Karpas-422 (cell line): ENCODE results near the gene TRAM2. TPM values are rescaled to one million over a fixed set of nuclear protein-coding genes. Genes with fewer than 3 reads are reported as not detected.

Experiments
- DNase-seq: peaks from one replicate; pipeline ENCODE4 v3.0.0-alpha.2; 2015
- H2AFZ ChIP-seq: fragments of 200-600 bp; sonication (generic); 2 replicates; pipeline ENCODE4 v1.6.1; 2014; ENCODE audit warnings: antibody characterized with exemption, low read length, mixed read lengths
- H3K27ac ChIP-seq: fragments of 200-600 bp; sonication (generic); 2 replicates; pipeline ENCODE4 v1.5.1; 2014; ENCODE audit warnings: mild to moderate bottlenecking, low read length, moderate library complexity
- H3K27me3 ChIP-seq: fragments of 200-600 bp; sonication (generic); 2 replicates; pipeline ENCODE4 v1.6.1; 2014; ENCODE audit warnings: low read length, mixed read lengths
- H3K36me3 ChIP-seq: fragments of 200-600 bp; sonication (generic); 2 replicates; pipeline ENCODE4 v1.6.1; 2014; ENCODE audit warnings: low read length, mixed read lengths; ENCODE audit not compliant: insufficient read depth
- H3K4me1 ChIP-seq: fragments of 200-600 bp; sonication (generic); 2 replicates; pipeline ENCODE4 v1.6.1; 2014; ENCODE audit warnings: mild to moderate bottlenecking, low read length, mixed read lengths
- H3K4me2 ChIP-seq: fragments of 200-600 bp; sonication (generic); 2 replicates; pipeline ENCODE4 v1.6.1; 2014; ENCODE audit warnings: low read length, low read depth, mild to moderate bottlenecking; ENCODE audit not compliant: poor library complexity, severe bottlenecking
- H3K4me3 ChIP-seq: fragments of 200-600 bp; sonication (generic); 2 replicates; pipeline ENCODE4 v1.5.1; 2014; ENCODE audit warnings: mild to moderate bottlenecking, antibody characterized with exemption, low read length, mixed read lengths
- H3K79me2 ChIP-seq: fragments of 200-600 bp; sonication (generic); 2 replicates; pipeline ENCODE4 v1.6.1; 2014; ENCODE audit warnings: mild to moderate bottlenecking, low read length, mixed read lengths
- H3K9ac ChIP-seq: fragments of 200-600 bp; sonication (generic); 2 replicates; pipeline ENCODE4 v1.6.0; 2014; ENCODE audit warnings: low read length
- H3K9me2 ChIP-seq: fragments of 200-600 bp; sonication (generic), shearing (Covaris generic); replicated peaks from 2 replicates; pipeline ENCODE4 v1.6.0; 2014; ENCODE audit warnings: mild to moderate bottlenecking, low read length, moderate library complexity; ENCODE audit not compliant: insufficient read depth
- H3K9me3 ChIP-seq: fragments of 300-700, 200-600 bp; sonication (generic); 2 replicates; pipeline ENCODE4 v1.6.1; 2014; ENCODE audit warnings: low read length, mixed read lengths
- H4K20me1 ChIP-seq: fragments of 200-600 bp; sonication (generic); 2 replicates; pipeline ENCODE4 v1.6.1; 2014; ENCODE audit warnings: mild to moderate bottlenecking, antibody characterized with exemption, low read length, low read depth; ENCODE audit not compliant: insufficient read depth
- total RNA-seq: library from RNA; depleted of rRNA; stranded (reverse); fragments of >200 nt; shearing (Covaris generic); gene quantifications from 2 replicates; pipeline ENCODE4 v1.2.3, GENCODE V29; 2014; ENCODE audit warnings: low replicate concordance

TRAM2 gene
- total RNA-seq, 1 experiment from 2014 or later = 24.1 TPM

DNA sequence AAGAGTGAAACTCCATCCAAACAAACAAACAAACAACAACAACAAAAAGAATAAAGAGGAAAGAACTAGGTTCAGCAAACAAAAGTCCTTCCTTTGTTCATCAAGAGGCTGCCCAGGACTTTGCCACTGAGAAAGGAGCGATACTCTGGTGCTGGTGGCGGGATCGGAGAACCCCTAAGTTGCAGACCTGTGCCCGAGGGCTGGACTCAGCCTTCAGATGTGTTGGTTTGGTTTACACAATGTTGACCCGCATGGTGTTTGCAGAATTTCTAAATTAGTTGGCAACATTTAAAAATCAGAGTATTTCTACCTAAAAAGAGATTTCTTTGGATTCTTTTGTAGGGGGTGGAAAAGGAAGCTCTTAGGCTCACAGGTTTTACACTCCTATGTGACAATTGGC lies 42.5 kb downstream of the TRAM2 start:
- H3K27ac ChIP-seq = no peak overlapping the region
- DNase-seq = no peak

DNA sequence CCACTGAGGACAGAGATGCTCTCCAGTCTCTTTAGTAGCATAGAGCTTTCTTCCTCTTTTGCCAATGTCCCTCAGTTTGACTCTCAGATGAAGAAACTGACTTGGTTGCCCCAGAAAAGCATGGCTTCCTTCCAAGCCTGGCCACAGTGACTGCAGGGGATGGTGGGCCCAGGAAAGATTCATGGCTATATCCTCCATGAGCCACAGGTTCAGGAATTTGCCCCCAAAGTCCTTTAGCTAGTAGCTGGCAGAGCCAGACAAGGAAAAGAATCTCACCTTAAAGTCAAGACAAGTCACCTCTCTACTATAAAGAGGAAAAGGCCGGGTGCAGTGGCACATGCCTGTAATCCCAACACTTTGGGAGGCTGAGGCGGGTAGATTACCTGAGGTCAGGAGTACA lies 43.4 kb downstream of the TRAM2 start:
- H3K9ac ChIP-seq = no peak overlapping the region
- peaks cover 63% of the 10 kb centered on the region for H3K4me1 ChIP-seq
- H3K27me3 ChIP-seq = no peaks in the 10 kb centered on the region
- no peaks in the 10 kb centered on the region; the same call in 1 of the 2 replicates for H4K20me1 ChIP-seq
- no peak overlapping the region for H3K4me2 ChIP-seq
- H3K4me3 ChIP-seq = no peak overlapping the region
- no peaks in the 10 kb centered on the region for H3K36me3 ChIP-seq
- H2AFZ ChIP-seq = no peak overlapping the region
- peak overlapping the region; percentile 87; the same call in 1 of the 2 replicates for H3K27ac ChIP-seq
- H3K9me3 ChIP-seq = no peaks in the 10 kb centered on the region
- H3K79me2 ChIP-seq = peaks cover 59% of the 10 kb centered on the region
- H3K9me2 ChIP-seq = no peaks in the 10 kb centered on the region
- no peak for DNase-seq

More for the DNA sequence above, 42.5 kb downstream of the TRAM2 start:
- Histone ChIP-seq H3K9me2 (no peaks in the 10 kb centered on the region), H3K4me2 (no peak overlapping the region), H2AFZ (no peak overlapping the region), H3K4me3 (no peak overlapping the region), H3K9ac (no peak overlapping the region), H3K9me3 (no peaks in the 10 kb centered on the region), H3K27me3 (no peaks in the 10 kb centered on the region), H3K4me1 (peaks cover 72% of the 10 kb centered on the region), H3K36me3 (no peaks in the 10 kb centered on the region), H3K79me2 (peaks cover 68% of the 10 kb centered on the region), H4K20me1 (no peaks in the 10 kb centered on the region; the same call in 1 of the 2 replicates)

DNA sequence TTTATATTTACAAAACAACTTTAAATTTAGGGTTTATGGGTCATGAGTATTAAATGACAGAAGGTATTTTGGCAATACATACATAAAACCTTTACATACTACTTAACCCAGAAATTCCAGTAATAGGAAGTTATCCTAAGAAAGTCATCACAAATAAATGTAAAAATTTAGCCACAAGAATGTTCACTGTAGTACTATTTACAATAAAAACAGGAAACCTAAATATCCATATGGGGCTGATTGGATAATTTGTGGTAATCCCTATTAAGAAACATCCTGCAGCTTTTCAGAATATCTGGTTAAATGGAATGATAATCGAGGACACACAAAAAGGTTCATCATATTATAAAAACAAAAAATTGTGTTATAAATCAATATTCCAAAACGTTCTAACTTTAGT lies 44.4 kb downstream of the TRAM2 start:
- Histone ChIP-seq H3K9me2 (no peaks in the 10 kb centered on the region), H3K4me1 (peaks cover 53% of the 10 kb centered on the region), H3K27ac (peak overlapping the region; percentile 87), H3K4me2 (peak overlapping the region; percentile 60), H3K9me3 (no peaks in the 10 kb centered on the region), H3K27me3 (no peaks in the 10 kb centered on the region), H3K4me3 (peak overlapping the region; percentile 2), H4K20me1 (no peaks in the 10 kb centered on the region), H3K79me2 (peaks cover 55% of the 10 kb centered on the region), H3K36me3 (no peaks in the 10 kb centered on the region), H3K9ac (peak overlapping the region; percentile 46), H2AFZ (no peak overlapping the region)
- no peak for DNase-seq

DNA sequence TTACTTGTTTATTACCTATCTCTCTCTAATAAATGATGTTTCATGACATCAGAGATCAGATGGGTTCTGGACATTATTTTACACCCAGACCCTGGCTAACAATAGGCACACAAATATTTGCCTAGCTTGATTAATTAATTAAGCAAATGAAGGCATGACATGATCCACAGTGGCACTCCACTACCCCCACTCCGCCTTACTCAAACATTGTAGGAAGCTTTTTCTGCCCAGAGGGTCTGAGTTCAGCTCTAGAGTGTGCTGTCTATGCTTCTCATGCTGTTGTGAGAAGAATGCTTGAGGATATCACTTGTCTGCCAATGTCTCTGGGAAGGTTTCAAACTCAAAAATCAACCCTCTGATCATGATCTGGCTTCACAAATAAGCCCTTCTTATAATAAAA lies 45.0 kb downstream of the TRAM2 start:
- Histone ChIP-seq H2AFZ (no peak overlapping the region), H3K9me3 (no peaks in the 10 kb centered on the region), H3K9ac (peak overlapping the region; percentile 46), H3K4me2 (peak overlapping the region; percentile 60), H4K20me1 (no peaks in the 10 kb centered on the region), H3K4me3 (peak overlapping the region; percentile 2; the same call in 1 of the 2 replicates), H3K9me2 (no peaks in the 10 kb centered on the region), H3K27ac (peak overlapping the region; percentile 87), H3K27me3 (no peaks in the 10 kb centered on the region), H3K36me3 (no peaks in the 10 kb centered on the region), H3K4me1 (peaks cover 46% of the 10 kb centered on the region), H3K79me2 (peaks cover 49% of the 10 kb centered on the region)
- peak; percentile 70 for DNase-seq

DNA sequence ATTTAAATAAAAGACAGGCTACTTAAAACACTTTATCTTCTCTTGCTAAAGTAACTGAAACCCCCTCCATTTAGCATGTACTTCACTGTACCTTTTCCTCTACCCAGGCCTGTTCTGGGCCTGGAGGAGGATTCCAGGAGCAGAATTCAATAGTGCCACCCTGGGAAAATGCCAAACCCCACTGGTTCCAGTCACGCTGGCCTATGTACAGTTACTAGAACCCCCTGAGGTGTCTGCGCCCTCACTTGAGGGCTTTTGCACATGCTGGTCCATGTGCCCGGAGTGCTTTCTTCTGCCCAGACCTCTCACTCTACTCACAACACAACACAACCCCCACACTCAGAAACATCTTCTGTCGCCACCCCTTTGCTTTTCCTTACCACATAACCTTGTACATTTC lies 45.5 kb downstream of the TRAM2 start:
- no peaks in the 10 kb centered on the region for H3K27me3 ChIP-seq
- peaks cover 47% of the 10 kb centered on the region for H3K79me2 ChIP-seq
- peak overlapping the region; percentile 60 for H3K4me2 ChIP-seq
- peaks cover 42% of the 10 kb centered on the region for H3K4me1 ChIP-seq
- peak overlapping the region; percentile 2; the same call in 1 of the 2 replicates for H3K4me3 ChIP-seq
- no peaks in the 10 kb centered on the region for H3K36me3 ChIP-seq
- H3K9me2 ChIP-seq = no peaks in the 10 kb centered on the region
- H3K27ac ChIP-seq = peak overlapping the region; percentile 87
- no peak overlapping the region for H2AFZ ChIP-seq
- H3K9ac ChIP-seq = peak overlapping the region; percentile 37; the same call in 1 of the 2 replicates
- H4K20me1 ChIP-seq = no peaks in the 10 kb centered on the region
- H3K9me3 ChIP-seq = no peaks in the 10 kb centered on the region
- DNase-seq = no peak

DNA sequence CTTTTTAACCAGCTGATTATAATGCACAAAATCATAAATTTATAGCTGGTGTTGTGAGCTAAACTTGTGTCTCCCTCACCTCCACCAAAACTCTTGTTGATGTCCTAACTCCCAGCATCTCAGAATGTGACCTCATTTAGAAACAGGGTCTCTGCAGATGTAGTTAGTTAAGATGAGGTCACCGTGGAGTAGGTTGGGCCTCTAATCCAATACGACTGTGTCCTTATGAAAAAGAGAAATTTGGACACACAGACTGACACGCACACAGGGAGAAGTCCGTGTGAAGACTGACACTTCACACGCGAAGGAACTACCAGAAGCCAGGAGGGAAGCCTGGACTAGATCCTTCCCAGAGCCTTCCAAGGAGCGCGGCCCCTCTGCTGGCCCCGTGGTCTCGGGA lies 46.5 kb downstream of the TRAM2 start:
- Histone ChIP-seq H3K36me3 (no peaks in the 10 kb centered on the region), H3K27ac (peak overlapping the region; percentile 87), H2AFZ (no peak overlapping the region), H3K4me1 (peaks cover 47% of the 10 kb centered on the region), H3K4me3 (no peak overlapping the region), H3K27me3 (no peaks in the 10 kb centered on the region), H3K4me2 (no peak overlapping the region), H3K9ac (no peak overlapping the region; the same call in 1 of the 2 replicates), H3K9me3 (no peaks in the 10 kb centered on the region), H4K20me1 (no peaks in the 10 kb centered on the region), H3K9me2 (no peaks in the 10 kb centered on the region), H3K79me2 (peaks cover 39% of the 10 kb centered on the region)
- no peak for DNase-seq

DNA sequence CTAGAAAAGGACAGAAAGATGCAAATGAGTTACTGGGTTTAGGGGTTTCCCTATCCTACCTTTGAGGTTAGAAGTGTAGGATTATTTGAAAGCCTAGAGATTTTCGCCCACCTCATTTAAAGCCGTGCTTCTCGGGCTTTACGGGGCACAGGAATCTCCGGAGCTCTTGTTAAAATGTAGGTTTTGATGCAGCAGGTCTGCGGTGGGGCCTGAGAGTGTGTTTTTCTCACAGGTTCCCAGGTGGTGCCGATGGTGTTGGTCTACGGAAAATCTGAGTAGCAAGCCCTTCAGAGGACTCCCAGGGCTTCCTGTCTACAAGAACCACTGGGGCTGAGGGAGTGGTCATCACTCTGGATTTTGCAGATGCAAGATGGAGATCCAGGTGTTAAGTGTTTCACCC lies 47.5 kb downstream of the TRAM2 start:
- H3K9ac ChIP-seq = no peak overlapping the region
- peak overlapping the region; percentile 37; the same call in 1 of the 2 replicates for H3K27ac ChIP-seq
- H3K36me3 ChIP-seq = no peaks in the 10 kb centered on the region
- H3K4me3 ChIP-seq = no peak overlapping the region
- peaks cover 44% of the 10 kb centered on the region for H3K79me2 ChIP-seq
- peaks cover 58% of the 10 kb centered on the region for H3K4me1 ChIP-seq
- no peaks in the 10 kb centered on the region for H3K9me3 ChIP-seq
- H2AFZ ChIP-seq = no peak overlapping the region
- no peaks in the 10 kb centered on the region for H4K20me1 ChIP-seq
- H3K4me2 ChIP-seq = no peak overlapping the region
- no peak for DNase-seq
- no peaks in the 10 kb centered on the region for H3K27me3 ChIP-seq
- no peaks in the 10 kb centered on the region for H3K9me2 ChIP-seq

DNA sequence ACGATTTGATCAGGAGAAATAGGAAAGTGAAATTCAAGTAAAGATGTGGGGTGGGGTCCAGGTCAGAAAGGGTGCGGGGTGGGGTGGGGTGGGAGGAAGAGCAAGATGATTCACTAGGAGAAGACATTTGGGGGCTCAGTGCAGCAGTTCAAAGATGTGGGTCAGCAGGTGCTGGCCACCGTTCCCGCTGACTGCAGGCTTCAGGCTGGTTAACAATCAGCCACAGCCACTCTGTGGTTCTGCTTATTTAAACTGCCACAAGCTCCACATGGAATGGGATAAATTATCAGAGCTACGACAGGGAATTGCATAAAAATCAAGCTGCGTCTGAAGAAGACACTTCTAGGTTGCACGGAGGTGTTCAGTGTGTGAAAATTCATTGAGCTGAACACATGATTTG lies 49.4 kb downstream of the TRAM2 start:
- Histone ChIP-seq H4K20me1 (no peaks in the 10 kb centered on the region), H3K4me1 (peaks cover 63% of the 10 kb centered on the region), H3K4me3 (no peak overlapping the region), H3K9me2 (no peaks in the 10 kb centered on the region), H3K9me3 (no peaks in the 10 kb centered on the region), H3K4me2 (no peak overlapping the region), H3K79me2 (peaks cover 46% of the 10 kb centered on the region), H3K9ac (no peak overlapping the region), H3K36me3 (no peaks in the 10 kb centered on the region), H3K27ac (no peak overlapping the region), H2AFZ (no peak overlapping the region), H3K27me3 (no peaks in the 10 kb centered on the region)
- no peak for DNase-seq
